HG02938 (cell line): ENCODE measurements around the gene PLA2G4A.
A peak's percentile ranks its signal among the peaks of the same experiment; 100 is the strongest.

Source experiments
- ATAC-seq: cut with Tn5 transposase; IDR thresholded peaks from one replicate; pipeline ENCODE4 v1.9.1; 2021; ENCODE audit warnings: mild to moderate bottlenecking, moderate library complexity; ENCODE audit not compliant: unreplicated experiment

Gene PLA2G4A

GRCh38 chr1:186966456-186966855, 137.7 kb downstream of the PLA2G4A start:
- no peak for ATAC-seq

- ATAC-seq: no peak
These were observed 139.1 kb downstream of the PLA2G4A start for GRCh38 chr1:186967656-186968394.

GRCh38 chr1:186974774-186975181, 146.0 kb downstream of the PLA2G4A start:
- no peak for ATAC-seq

GRCh38 chr1:186975220-186975619, 146.5 kb downstream of the PLA2G4A start:
- ATAC-seq: no peak

- ATAC-seq: no peak
These were observed 148.0 kb downstream of the PLA2G4A start for GRCh38 chr1:186976700-186977099.

GRCh38 chr1:186977266-186977957, 148.7 kb downstream of the PLA2G4A start:
- no peak for ATAC-seq

GRCh38 chr1:186978596-186979556, 150.1 kb downstream of the PLA2G4A start:
- no peak for ATAC-seq

GRCh38 chr1:186980400-186980799, 151.7 kb downstream of the PLA2G4A start:
- ATAC-seq: no peak

GRCh38 chr1:186982116-186982515, 153.4 kb downstream of the PLA2G4A start:
- ATAC-seq: no peak

- ATAC-seq: no peak
These were observed 154.6 kb downstream of the PLA2G4A start for GRCh38 chr1:186983327-186983726.

- no peak for ATAC-seq
These were observed 156.2 kb downstream of the PLA2G4A start for GRCh38 chr1:186984959-186985358.

- peak; percentile 75 for ATAC-seq
These were observed 157.2 kb downstream of the PLA2G4A start for GRCh38 chr1:186985889-186986491.

- ATAC-seq: no peak
These were observed 158.3 kb downstream of the PLA2G4A start for GRCh38 chr1:186987065-186987464.

GRCh38 chr1:186987769-186988168, 159.0 kb downstream of the PLA2G4A start:
- no peak for ATAC-seq

- ATAC-seq: no peak
These were observed 165.2 kb downstream of the PLA2G4A start for GRCh38 chr1:186993996-186994395.

- peak; percentile 61 for ATAC-seq
These were observed 166.1 kb downstream of the PLA2G4A start for GRCh38 chr1:186994897-186995296.

GRCh38 chr1:186996816-186997215, 168.1 kb downstream of the PLA2G4A start:
- no peak for ATAC-seq

- no peak for ATAC-seq
These were observed 169.1 kb downstream of the PLA2G4A start for GRCh38 chr1:186997877-186998276.

GRCh38 chr1:186999506-186999905, 170.8 kb downstream of the PLA2G4A start:
- ATAC-seq: no peak

- ATAC-seq: no peak
These were observed 172.6 kb downstream of the PLA2G4A start for GRCh38 chr1:187001198-187001889.
